Mammary epithelial cell (primary cell): ENCODE data around the gene KRT1.

Source experiments
- CTCF ChIP-seq, 2 donors: IDR thresholded peaks in 1 of 2; conservative IDR thresholded peaks in 1 of 2; 2 replicates each; pipeline ENCODE4 v1.5.1; 2011 to 2012; ENCODE audit warnings: inconsistent platforms in 2 of 2, low read length in 2 of 2, mild to moderate bottlenecking in 2 of 2, control low read depth in 1 of 2, low read depth in 1 of 2; ENCODE audit not compliant: insufficient read depth in 1 of 2; ENCODE audit errors: extremely low read depth in 1 of 2
- EZH2 ChIP-seq: IDR thresholded peaks from 2 replicates; pipeline ENCODE4 v1.6.1; 2012; ENCODE audit warnings: low read length, inconsistent platforms, borderline replicate concordance

- no peak for TF ChIP-seq CTCF (conservative IDR thresholded peaks at IDR 0.05 in 1 of 2, IDR thresholded peaks at IDR 0.05 in 1 of 2; ENCODE audit: extremely low read depth in 1 of 2, insufficient read depth in 1 of 2, low read depth in 1 of 2, low read length in 2 of 2)
- no peak for TF ChIP-seq EZH2
Observed at GRCh38 chr12:52645982-52646381, 34.2 kb downstream of the KRT1 start.
